ENCODE data around the gene ZBTB20. TPM values are rescaled to one million over a fixed set of nuclear protein-coding genes. Genes with fewer than 3 reads are reported as not detected.

The ZBTB20 gene
- polyA plus RNA-seq, 1 of the 3 experiments (the other 2 are of a cell fraction): 0.43 TPM

GRCh38 chr3:114356525-114356924 is 790.6 kb downstream of the ZBTB20 start:
- no peaks in the 10 kb centered on the region for H3K36me3 ChIP-seq (replicated peaks in 1 of 2; ENCODE audit: control insufficient read depth in 1 of 2, insufficient read depth in 2 of 2, low read length in 1 of 2)
- no peaks in the 10 kb centered on the region for H3K9me2 ChIP-seq
- POLR2A ChIA-PET: no interaction called here

GRCh38 chr3:114356066-114356465 is 791.0 kb downstream of the ZBTB20 start:
- Histone ChIP-seq H3K9ac (no peak overlapping the region), H3K9me3 (no peaks in the 10 kb centered on the region), H4K20me1 (ENCODE audit: insufficient read depth) (no peaks in the 10 kb centered on the region), H3K4me3 (ENCODE audit: low read depth in 2 of 2, low read length in 1 of 2) (no peak overlapping the region), H3F3A (replicated peaks; ENCODE audit: insufficient read depth) (no peaks in the 10 kb centered on the region), H3K27ac (ENCODE audit: low read depth in 2 of 2, low read length in 1 of 2) (no peak overlapping the region), H3K36me3 (replicated peaks in 1 of 2; ENCODE audit: control insufficient read depth in 1 of 2, insufficient read depth in 2 of 2, low read length in 1 of 2) (no peaks in the 10 kb centered on the region), H2AFZ (ENCODE audit: low read depth) (no peak overlapping the region), H3K9me2 (no peaks in the 10 kb centered on the region), H3K27me3 (ENCODE audit: insufficient read depth) (no peaks in the 10 kb centered on the region), H3K79me2 (ENCODE audit: insufficient read depth) (no peaks in the 10 kb centered on the region), H3K4me2 (no peak overlapping the region), H3K4me1 (ENCODE audit: control insufficient read depth in 1 of 2, insufficient read depth in 2 of 2, low read depth in 1 of 2, low read length in 1 of 2) (no peaks in the 10 kb centered on the region)
- WGBS (ENCODE audit: low lambda C conversion rate): 88% methylated on average over 4 of the region's 4 CpGs
- ChIA-PET CTCF (interaction anchor here (1.4 kb wide), 1 partner anchor 28 kb away, joined by 5 read pairs; no protein-coding TSS in a partner anchor), POLR2A (no interaction called here)
- no peak for DNase-seq
- TF ChIP-seq RCOR1 (IDR thresholded peaks at IDR 0.05; ENCODE audit: low read length) (no peak), TEAD4 (IDR thresholded peaks at IDR 0.05; ENCODE audit: borderline replicate concordance, insufficient read depth) (no peak), REST (IDR thresholded peaks at IDR 0.05; ENCODE audit: low read depth, low read length) (no peak), RFX5 (IDR thresholded peaks at IDR 0.05; ENCODE audit: low read length) (no peak), JUND (IDR thresholded peaks at IDR 0.05) (no peak), EP300 (IDR thresholded peaks at IDR 0.05; ENCODE audit: borderline replicate concordance in 1 of 2, low read depth in 1 of 2, low read length in 1 of 2) (no peak), CTCF (IDR thresholded peaks at IDR 0.05) (no peak), RXRA (IDR thresholded peaks at IDR 0.05; ENCODE audit: borderline replicate concordance, low read depth) (no peak), FOSL2 (IDR thresholded peaks at IDR 0.05; ENCODE audit: borderline replicate concordance, low read depth) (no peak), USF1 (IDR thresholded peaks at IDR 0.05; ENCODE audit: borderline replicate concordance, low read depth) (no peak), NFIC (IDR thresholded peaks at IDR 0.05; ENCODE audit: borderline replicate concordance) (no peak)

More at GRCh38 chr3:114356525-114356924, 790.6 kb downstream of the ZBTB20 start:
- Histone ChIP-seq H4K20me1 (ENCODE audit: insufficient read depth) (no peaks in the 10 kb centered on the region), H3K4me3 (ENCODE audit: low read depth in 2 of 2, low read length in 1 of 2) (no peak overlapping the region), H3K27ac (ENCODE audit: low read depth in 2 of 2, low read length in 1 of 2) (no peak overlapping the region), H3K9ac (no peak overlapping the region), H2AFZ (ENCODE audit: low read depth) (no peak overlapping the region), H3F3A (replicated peaks; ENCODE audit: insufficient read depth) (no peaks in the 10 kb centered on the region), H3K79me2 (ENCODE audit: insufficient read depth) (no peaks in the 10 kb centered on the region), H3K4me1 (ENCODE audit: control insufficient read depth in 1 of 2, insufficient read depth in 2 of 2, low read depth in 1 of 2, low read length in 1 of 2) (no peaks in the 10 kb centered on the region), H3K27me3 (ENCODE audit: insufficient read depth) (no peaks in the 10 kb centered on the region), H3K4me2 (no peak overlapping the region), H3K9me3 (no peaks in the 10 kb centered on the region)
- no peak for DNase-seq
- 100% methylated on average over 1 of the region's 1 CpG for WGBS (ENCODE audit: low lambda C conversion rate)
- CTCF ChIA-PET: interaction anchor here (0.9 to 1.4 kb wide), 2 partner anchors 20 to 28 kb away, joined by 4 to 5 read pairs; no protein-coding TSS in a partner anchor
- TF ChIP-seq EZH2phosphoT487 (IDR thresholded peaks at IDR 0.05; ENCODE audit: borderline replicate concordance, low read depth): no peak
- TF ChIP-seq MAX (IDR thresholded peaks at IDR 0.05; ENCODE audit: low read depth): no peak
- TF ChIP-seq MXI1 (IDR thresholded peaks at IDR 0.05; ENCODE audit: low read depth, low read length): no peak
- TF ChIP-seq TCF12 (IDR thresholded peaks at IDR 0.05): no peak
- no peak for TF ChIP-seq RAD21 (IDR thresholded peaks at IDR 0.05; ENCODE audit: low read length)

Data from SK-N-SH (cell line).